ENCODE results near the gene ABCC1. TPM values are rescaled to one million over a fixed set of nuclear protein-coding genes. Genes with fewer than 3 reads are reported as not detected.
A peak's percentile ranks its signal among the peaks of the same experiment; 100 is the strongest.

ABCC1 gene
- total RNA-seq, 1 experiment from 2014 or later = 61.9 TPM

DNA sequence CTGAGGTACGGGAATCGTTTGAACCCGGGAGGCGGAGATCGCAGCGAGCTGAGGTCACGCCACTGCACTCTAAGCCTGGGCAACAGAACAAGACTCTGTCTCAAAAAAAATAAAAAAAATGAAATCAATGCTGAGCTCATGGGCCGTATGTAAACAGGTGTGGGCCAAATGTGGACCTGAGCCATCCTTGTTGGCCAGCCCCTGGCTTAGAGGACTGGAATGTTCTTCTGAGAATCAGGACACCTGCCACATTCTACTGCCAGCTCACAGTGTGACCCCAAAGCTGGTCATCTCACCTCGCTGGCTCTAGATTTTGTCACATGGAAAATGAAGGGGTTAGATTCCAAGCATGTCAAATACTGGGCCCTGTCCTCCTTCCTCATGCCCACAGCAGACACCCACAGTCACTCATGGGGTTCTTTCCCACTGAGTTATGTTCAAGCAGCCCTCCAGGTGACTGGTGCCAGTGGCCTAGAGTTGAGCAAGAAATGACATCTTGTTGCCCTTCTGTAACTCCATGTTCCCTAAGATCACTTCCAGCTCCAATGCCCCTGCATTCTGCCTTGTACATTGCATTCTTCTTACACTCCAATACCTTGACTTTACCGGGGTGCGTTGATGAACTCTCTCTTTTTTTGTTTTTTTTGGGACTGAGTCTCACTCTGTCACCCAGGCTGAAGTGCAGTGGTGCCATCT, 110.6 kb downstream of the ABCC1 start:
- no peaks in the 10 kb centered on the region for H3K27me3 Mint-ChIP-seq (ENCODE audit: low read depth)
- POLR2A ChIA-PET = no interaction called here
- CTCF ChIA-PET = interaction anchor here (1.3 kb wide), 1 partner anchor 185 kb away, joined by 4 read pairs; no protein-coding TSS in a partner anchor

DNA sequence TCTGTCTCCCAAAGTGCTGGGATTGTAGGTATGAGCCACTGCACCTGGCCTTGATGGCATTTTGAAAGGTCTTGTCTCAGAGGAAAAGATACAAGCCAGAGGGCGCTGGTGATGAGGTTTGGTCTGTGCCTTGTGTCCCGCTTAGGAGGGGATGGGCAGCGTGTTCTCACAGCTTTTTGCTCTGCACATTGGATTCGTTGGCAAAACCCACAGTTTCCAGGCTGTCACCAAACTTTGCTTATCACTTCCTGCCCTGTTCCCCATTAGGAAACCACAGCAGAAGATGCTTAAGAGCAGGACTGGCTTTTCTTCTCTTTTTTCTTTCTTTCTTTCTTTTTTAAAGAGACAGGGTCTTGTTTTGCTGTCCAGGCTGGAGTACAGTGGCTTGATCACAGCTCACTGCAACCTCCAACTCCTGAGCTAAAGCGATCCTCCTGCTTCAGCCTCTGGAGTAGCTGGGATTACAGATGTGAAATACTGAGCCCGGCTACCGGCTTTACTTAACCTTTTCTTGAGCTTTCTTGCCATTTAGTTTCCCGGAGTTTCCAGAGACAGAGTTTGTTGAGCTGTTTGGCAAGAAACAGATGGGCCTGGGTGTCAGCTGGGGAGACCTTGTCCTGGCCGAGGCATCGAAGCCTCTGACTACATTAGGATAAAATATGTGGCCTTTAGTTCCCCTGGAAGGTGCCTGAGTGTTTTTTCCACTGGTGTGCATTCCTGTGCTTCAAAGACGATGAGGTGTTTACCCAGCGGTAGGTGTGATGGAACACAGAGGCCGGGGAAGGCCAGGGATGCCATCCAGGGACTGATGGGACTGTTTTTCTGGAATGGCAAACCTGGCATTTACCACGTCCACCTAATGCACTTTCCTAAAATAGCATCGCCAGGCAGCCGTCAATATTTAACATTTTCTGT, 112.9 kb downstream of the ABCC1 start:
- Mint-ChIP-seq H3K4me3 (no peak overlapping the region), H3K27ac (no peak overlapping the region), H3K4me1 (no peaks in the 10 kb centered on the region), H3K27me3 (ENCODE audit: low read depth) (no peaks in the 10 kb centered on the region), H3K36me3 (peaks cover 44% of the 10 kb centered on the region), H3K9me3 (no peaks in the 10 kb centered on the region)
- DNase-seq (ENCODE audit: low spot score) (peak; percentile 21), ATAC-seq (no peak)
- TF ChIP-seq, protein P1, sequence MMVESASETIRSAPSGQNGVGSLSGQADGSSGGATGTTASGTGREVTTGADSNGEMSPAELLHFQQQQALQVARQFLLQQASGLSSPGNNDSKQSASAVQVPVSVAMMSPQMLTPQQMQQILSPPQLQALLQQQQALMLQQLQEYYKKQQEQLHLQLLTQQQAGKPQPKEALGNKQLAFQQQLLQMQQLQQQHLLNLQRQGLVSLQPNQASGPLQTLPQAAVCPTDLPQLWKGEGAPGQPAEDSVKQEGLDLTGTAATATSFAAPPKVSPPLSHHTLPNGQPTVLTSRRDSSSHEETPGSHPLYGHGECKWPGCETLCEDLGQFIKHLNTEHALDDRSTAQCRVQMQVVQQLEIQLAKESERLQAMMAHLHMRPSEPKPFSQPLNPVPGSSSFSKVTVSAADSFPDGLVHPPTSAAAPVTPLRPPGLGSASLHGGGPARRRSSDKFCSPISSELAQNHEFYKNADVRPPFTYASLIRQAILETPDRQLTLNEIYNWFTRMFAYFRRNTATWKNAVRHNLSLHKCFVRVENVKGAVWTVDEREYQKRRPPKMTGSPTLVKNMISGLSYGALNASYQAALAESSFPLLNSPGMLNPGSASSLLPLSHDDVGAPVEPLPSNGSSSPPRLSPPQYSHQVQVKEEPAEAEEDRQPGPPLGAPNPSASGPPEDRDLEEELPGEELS (CRISPR knock-in tag; IDR thresholded peaks at IDR 0.05) = no peak
- TF ChIP-seq, protein P2, sequence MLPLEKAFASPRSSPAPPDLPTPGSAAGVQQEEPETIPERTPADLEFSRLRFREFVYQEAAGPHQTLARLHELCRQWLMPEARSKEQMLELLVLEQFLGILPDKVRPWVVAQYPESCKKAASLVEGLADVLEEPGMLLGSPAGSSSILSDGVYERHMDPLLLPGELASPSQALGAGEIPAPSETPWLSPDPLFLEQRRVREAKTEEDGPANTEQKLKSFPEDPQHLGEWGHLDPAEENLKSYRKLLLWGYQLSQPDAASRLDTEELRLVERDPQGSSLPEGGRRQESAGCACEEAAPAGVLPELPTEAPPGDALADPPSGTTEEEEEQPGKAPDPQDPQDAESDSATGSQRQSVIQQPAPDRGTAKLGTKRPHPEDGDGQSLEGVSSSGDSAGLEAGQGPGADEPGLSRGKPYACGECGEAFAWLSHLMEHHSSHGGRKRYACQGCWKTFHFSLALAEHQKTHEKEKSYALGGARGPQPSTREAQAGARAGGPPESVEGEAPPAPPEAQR (CRISPR knock-in tag; IDR thresholded peaks at IDR 0.05) = no peak
- TF ChIP-seq MYBL2 (CRISPR knock-in tag; IDR thresholded peaks at IDR 0.05) (no peak), RELA (CRISPR knock-in tag; IDR thresholded peaks at IDR 0.05; ENCODE audit: borderline replicate concordance) (no peak), NR3C1 (CRISPR knock-in tag; conservative IDR thresholded peaks at IDR 0.05; ENCODE audit: low read depth) (no peak), FOXP1 (CRISPR knock-in tag; IDR thresholded peaks at IDR 0.05; ENCODE audit: borderline replicate concordance) (no peak), MXD4 (CRISPR knock-in tag; IDR thresholded peaks at IDR 0.05; ENCODE audit: borderline replicate concordance) (no peak), SMAD3 (CRISPR knock-in tag; IDR thresholded peaks at IDR 0.05; ENCODE audit: borderline replicate concordance) (no peak), SOX15 (CRISPR knock-in tag; IDR thresholded peaks at IDR 0.05) (no peak), ZNF423 (CRISPR knock-in tag; IDR thresholded peaks at IDR 0.05) (no peak)
- TF ChIP-seq, protein P3, sequence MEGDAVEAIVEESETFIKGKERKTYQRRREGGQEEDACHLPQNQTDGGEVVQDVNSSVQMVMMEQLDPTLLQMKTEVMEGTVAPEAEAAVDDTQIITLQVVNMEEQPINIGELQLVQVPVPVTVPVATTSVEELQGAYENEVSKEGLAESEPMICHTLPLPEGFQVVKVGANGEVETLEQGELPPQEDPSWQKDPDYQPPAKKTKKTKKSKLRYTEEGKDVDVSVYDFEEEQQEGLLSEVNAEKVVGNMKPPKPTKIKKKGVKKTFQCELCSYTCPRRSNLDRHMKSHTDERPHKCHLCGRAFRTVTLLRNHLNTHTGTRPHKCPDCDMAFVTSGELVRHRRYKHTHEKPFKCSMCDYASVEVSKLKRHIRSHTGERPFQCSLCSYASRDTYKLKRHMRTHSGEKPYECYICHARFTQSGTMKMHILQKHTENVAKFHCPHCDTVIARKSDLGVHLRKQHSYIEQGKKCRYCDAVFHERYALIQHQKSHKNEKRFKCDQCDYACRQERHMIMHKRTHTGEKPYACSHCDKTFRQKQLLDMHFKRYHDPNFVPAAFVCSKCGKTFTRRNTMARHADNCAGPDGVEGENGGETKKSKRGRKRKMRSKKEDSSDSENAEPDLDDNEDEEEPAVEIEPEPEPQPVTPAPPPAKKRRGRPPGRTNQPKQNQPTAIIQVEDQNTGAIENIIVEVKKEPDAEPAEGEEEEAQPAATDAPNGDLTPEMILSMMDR (IDR thresholded peaks at IDR 0.05) = no peak
- TF ChIP-seq, protein P4, sequence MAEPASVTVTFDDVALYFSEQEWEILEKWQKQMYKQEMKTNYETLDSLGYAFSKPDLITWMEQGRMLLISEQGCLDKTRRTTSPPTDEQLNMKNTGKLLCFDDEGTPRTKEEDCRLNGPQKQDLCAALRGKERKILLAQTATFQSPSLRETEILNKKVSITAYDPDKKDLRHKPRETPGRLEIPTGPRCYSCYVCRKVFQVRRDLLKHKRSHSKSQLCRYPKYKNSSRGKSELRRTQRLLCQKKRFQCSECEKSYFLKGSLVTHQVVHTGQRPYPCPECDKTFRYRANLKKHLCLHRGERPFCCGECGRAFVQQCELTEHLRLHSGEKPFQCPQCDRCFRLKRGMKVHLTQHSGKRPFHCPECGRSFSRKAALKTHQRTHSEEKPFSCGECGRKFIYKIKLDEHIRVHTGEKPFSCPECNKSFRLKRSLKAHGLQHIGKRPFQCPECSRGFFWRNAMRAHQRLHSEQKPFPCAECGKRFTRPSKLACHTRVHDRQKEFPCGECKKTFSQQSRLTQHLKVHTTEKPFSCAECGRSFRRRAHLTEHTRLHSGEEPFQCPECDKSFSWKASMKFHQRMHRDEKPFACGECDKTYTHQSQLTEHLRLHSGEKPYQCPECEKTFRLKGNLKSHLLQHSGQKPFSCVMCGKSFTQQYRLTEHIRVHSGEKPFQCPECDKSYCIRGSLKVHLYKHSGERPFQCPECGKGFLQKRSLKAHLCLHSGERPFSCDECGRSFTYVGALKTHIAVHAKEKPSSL (CRISPR knock-in tag; conservative IDR thresholded peaks at IDR 0.05) = no peak
- CTCF ChIA-PET = interaction anchor here (1.0 to 1.3 kb wide), 2 partner anchors 53 to 174 kb away, joined by 3 read pairs; no protein-coding TSS in a partner anchor
- POLR2A ChIA-PET = no interaction called here

More for the DNA sequence above, 110.6 kb downstream of the ABCC1 start:
- Mint-ChIP-seq H3K27ac (no peak overlapping the region), H3K9me3 (no peaks in the 10 kb centered on the region), H3K36me3 (peaks cover 49% of the 10 kb centered on the region), H3K4me3 (no peak overlapping the region), H3K4me1 (no peaks in the 10 kb centered on the region)
- no peak for TF ChIP-seq TEAD4 (CRISPR knock-in tag; IDR thresholded peaks at IDR 0.05)
- no peak for DNase-seq (ENCODE audit: low spot score)
- ATAC-seq = no peak

All from WTC11 (cell line).